GM19324 (cell line): ENCODE results near the gene PIK3C2G.

Experiments used
- ATAC-seq: cut with Tn5 transposase; IDR thresholded peaks from one replicate; pipeline ENCODE4 v1.9.1; 2021; ENCODE audit warnings: mild to moderate bottlenecking, moderate library complexity; ENCODE audit not compliant: unreplicated experiment, low FRiP score

The PIK3C2G gene

DNA sequence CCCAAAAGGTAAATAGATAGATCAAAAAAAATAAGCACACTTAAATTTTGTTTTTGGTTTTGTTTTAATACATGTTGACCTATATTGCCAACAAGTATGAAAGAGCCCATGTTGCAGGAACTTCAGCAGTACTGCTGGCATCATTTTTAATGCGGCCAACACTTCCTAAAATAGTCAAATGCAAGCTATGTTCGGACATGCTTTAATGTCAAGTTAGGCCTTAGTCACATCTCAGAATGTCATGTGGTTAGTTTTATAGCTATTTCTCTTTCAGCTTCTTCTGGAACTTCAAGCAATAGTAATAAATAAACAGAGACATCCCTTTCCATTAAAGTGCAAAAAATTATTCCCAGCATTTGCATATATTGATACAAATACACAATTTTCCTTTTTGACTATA is 153.4 kb downstream of the PIK3C2G start:
- ATAC-seq = no peak

DNA sequence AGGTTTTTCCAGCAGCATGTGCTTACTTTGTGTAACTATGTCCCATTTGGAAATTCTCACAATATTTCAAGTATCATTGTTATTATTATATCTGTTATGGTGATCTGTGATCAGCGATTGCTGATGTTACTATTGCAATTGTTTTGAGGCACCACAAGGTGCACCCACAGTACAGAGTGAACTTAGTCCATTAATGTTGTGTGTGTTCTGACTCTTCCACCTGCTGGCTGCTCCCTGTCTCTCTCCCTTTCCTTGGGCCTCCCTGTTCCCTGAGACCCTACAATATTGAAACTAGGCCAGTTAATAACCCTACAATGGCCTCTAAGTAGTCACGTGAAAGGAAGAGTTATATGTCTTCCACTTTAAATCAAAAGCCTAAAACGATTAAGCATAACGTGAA is 153.9 kb downstream of the PIK3C2G start:
- ATAC-seq = no peak

DNA sequence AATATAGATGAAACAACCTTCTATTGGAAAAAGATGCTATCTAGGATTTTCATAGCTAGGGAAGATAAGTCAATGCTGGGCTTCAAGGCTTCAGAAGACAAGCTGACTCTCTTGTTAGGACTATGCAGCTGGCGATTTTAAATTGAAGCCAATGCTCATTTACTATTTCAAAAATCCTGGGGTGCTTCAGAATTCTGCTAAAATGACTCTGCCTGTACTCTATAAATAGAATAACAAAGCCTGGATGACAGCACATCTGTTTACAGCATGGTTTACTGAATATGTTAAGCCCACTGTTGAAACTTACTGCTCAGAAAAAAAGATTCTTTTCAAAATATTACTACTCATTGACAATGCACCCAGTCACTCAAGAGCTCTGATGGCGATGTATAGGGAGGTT is 155.1 kb downstream of the PIK3C2G start:
- no peak for ATAC-seq

GRCh38 chr12:18419311-18419710 is 158.0 kb downstream of the PIK3C2G start:
- no peak for ATAC-seq

GRCh38 chr12:18421867-18422266 is 160.5 kb downstream of the PIK3C2G start:
- no peak for ATAC-seq

DNA sequence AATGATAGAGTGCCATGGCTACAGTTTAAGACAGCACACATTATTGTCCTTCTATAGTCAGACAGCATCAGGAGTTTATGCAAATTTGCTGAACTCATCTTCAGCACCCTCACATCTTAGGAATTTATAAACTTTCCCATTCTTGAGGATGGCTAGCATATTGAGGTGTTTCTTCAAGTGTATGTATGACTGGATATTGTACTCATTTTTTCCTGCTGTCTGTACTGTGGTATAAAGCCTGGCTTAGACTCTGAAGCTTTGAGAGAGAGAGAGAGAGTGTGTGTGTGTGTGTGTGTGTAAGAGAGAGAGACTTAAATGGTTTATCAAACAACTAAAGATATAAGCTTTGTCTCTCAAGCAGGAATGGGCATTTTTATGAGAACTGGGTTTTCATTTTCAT is 161.6 kb downstream of the PIK3C2G start:
- ATAC-seq = no peak

GRCh38 chr12:18424857-18425256 is 163.5 kb downstream of the PIK3C2G start:
- no peak for ATAC-seq

- ATAC-seq = no peak
These were observed 166.2 kb downstream of the PIK3C2G start for GRCh38 chr12:18427520-18427919.

- no peak for ATAC-seq
These were observed 167.1 kb downstream of the PIK3C2G start for GRCh38 chr12:18428416-18428815.

- no peak for ATAC-seq
These were observed 168.0 kb downstream of the PIK3C2G start for GRCh38 chr12:18429366-18429765.

DNA sequence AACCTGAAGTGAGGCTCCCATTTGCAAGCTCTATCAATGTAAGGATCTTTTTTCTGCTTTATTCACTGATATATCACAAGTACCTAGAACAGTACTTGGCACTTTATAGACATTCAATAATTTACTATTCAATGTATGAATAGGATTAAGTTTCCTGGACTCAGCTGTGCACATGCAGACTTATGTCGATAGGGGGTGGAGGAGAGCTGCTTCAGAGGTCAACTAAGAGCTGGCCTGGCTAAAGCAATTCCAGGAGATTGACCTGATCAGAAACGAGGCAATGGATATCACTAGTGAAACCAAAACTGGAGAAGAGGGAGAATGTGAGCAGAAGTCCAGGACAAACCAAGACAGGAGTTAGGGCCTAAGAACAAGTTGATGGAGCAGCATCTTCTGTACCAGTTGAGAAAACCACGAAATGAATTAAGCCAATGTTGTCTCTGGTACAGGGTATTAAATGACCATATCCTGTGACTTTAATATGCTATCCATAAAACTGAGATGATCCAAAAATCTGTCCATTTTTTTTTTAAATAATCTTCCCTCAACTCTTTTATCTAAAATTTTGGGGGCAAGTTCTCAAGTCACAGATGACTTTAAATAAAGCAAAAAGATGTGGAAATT is 169.2 kb downstream of the PIK3C2G start:
- no peak for ATAC-seq

DNA sequence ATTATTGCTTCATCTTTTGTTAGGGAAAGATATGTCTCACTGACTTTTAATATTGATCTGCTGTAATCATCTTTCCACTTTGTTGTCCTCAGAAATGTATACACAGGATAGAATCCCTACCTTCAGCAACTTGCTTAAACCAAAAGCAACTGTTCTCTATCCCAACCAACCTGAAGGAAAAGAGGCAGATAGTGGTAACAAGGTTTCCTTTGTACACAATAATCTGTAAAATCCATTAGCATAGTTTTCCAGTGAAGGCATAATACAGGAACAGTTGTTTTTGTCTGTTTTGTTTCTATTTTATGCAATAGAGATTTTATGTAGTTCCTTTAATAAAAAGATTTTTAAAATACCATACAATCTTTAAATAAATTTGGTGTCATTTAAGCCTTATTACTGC is 170.5 kb downstream of the PIK3C2G start:
- ATAC-seq = no peak

- ATAC-seq = no peak
These were observed 170.9 kb downstream of the PIK3C2G start for GRCh38 chr12:18432206-18432605.

GRCh38 chr12:18436170-18436569 is 174.9 kb downstream of the PIK3C2G start:
- no peak for ATAC-seq

DNA sequence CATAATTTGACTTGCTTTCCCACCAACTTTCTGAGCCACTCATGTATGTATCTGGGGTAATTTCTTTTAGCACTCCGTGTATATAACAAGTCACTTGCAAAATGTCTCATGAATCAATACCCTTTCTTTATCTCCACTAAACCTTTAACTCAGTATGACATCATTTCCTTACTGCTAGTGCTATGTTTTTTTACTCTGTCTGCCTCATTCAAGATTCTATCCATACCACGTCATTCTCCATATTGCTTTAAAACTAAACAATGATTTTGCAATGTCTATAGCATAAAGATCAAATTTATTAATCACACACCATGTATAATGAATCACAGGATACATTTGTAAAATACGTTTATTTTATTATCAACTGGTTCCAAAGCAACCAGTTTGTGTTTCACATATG is 178.2 kb downstream of the PIK3C2G start:
- no peak for ATAC-seq

GRCh38 chr12:18443768-18444437 is 182.6 kb downstream of the PIK3C2G start:
- no peak for ATAC-seq

DNA sequence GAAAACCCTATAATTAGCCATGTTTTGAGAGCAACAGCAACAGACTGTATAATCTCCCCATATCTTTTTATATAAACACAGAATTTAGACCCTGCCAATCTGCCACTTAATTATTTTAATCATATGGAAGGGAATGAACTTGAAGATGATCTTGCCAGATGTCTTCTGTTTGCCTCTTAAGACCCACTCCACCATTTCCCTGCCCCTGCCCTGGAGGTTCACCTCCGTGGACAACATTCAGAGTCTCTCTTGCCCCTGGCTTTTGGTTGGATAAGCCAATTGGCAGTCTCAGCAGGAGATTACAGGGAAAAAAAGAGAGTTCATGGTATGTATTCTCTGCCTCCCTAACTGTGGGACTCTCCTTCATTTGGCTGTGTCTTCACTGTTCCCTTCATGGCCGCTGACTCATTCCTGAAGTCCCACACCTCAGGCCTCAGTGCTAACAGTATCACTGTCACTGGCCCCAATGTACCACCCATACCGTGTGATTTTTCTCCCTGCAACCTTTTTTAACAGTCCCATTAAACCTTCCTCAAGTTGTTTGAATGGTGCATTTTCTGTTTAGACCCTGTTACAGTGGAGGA is 184.8 kb downstream of the PIK3C2G start:
- no peak for ATAC-seq

DNA sequence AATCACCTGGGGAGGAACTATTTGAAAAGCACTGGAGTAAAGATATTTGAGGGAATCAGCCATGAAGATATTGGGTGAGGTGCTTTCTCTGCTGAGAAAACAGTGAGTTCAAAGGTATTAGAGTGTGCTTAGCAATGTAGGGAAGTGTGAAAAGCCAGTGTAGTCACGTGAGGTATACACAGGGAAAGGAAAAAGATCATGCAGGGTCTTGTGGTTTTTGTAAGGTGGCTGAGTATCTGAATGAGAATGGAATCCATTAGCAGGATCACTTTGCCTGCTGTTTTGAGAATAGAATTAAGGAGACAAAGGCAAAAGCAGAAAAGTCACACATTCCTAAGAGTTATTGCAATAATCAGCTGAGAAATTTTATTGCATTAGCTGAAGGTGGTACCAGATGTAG is 193.0 kb downstream of the PIK3C2G start:
- ATAC-seq = no peak

- ATAC-seq = no peak
These were observed 195.0 kb downstream of the PIK3C2G start for GRCh38 chr12:18456344-18456743.

- ATAC-seq = no peak
These were observed 196.0 kb downstream of the PIK3C2G start for GRCh38 chr12:18457362-18457761.

GRCh38 chr12:18461758-18462157 is 200.4 kb downstream of the PIK3C2G start:
- ATAC-seq = no peak

DNA sequence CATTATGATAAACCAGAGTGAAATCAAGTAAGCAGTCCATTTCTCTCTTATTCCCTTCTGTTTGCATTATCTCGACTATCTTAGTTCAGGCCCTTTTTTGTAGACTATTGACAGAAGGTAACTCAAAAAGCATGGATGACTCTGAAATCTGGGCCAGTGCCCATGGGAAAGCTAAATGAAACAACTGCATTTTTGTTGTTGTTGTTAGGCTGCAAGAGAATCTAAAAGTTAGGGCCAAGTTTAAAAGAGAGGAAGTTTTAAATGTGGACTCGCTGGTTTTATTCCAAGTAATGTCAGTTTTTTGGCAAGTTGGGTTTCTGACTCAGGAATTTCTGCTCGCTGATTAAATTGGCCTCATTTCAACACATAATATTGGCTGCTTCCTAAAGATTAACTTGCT is 201.1 kb downstream of the PIK3C2G start:
- ATAC-seq = no peak
